KMS-11 (cell line): ENCODE measurements around the gene BMP6.
A peak's percentile ranks its signal among the peaks of the same experiment; 100 is the strongest.

Experiments
- H2AFZ ChIP-seq: fragments of 200-600 bp; sonication (generic); 2 replicates; pipeline ENCODE4 v1.6.1; 2016; ENCODE audit warnings: antibody characterized with exemption, mixed run types, low read depth
- H3K27ac ChIP-seq: fragments of 200-600 bp; sonication (generic); 2 replicates; pipeline ENCODE4 v1.6.1; 2016; ENCODE audit warnings: mild to moderate bottlenecking, mixed run types
- H3K27me3 ChIP-seq: fragments of 200-600 bp; sonication (generic); 2 replicates; pipeline ENCODE4 v1.6.1; 2017; ENCODE audit warnings: mild to moderate bottlenecking, low read depth, mixed run types, moderate library complexity; ENCODE audit not compliant: insufficient read depth
- H3K36me3 ChIP-seq: fragments of 200-600 bp; sonication (generic); 2 replicates; pipeline ENCODE4 v1.6.1; 2017; ENCODE audit warnings: mild to moderate bottlenecking, mixed run types; ENCODE audit not compliant: insufficient read depth
- H3K4me1 ChIP-seq: fragments of 200-600 bp; sonication (generic); 2 replicates; pipeline ENCODE4 v1.6.1; 2016; ENCODE audit warnings: mild to moderate bottlenecking, low read depth, mixed run types; ENCODE audit not compliant: poor library complexity, severe bottlenecking
- H3K4me2 ChIP-seq: fragments of 200-600 bp; sonication (generic); 2 replicates; pipeline ENCODE4 v1.7.0; 2016; ENCODE audit warnings: mild to moderate bottlenecking, mixed run types
- H3K4me3 ChIP-seq: fragments of 200-600 bp; sonication (generic); IDR thresholded peaks from 2 replicates; pipeline ENCODE4 v1.6.1; 2017; ENCODE audit warnings: low read depth, low read length, mixed read lengths; ENCODE audit not compliant: insufficient read depth
- H3K79me2 ChIP-seq: fragments of 200-600 bp; sonication (generic); 2 replicates; pipeline ENCODE4 v1.6.1; 2016; ENCODE audit warnings: low read depth, mixed run types; ENCODE audit not compliant: insufficient read depth
- H3K9ac ChIP-seq: fragments of 200-600 bp; sonication (generic); 2 replicates; pipeline ENCODE4 v1.6.1; 2016; ENCODE audit warnings: mild to moderate bottlenecking, mixed run types
- H4K20me1 ChIP-seq: fragments of 200-600 bp; sonication (generic); 2 replicates; pipeline ENCODE4 v1.6.1; 2016; ENCODE audit warnings: mild to moderate bottlenecking, mixed run types; ENCODE audit not compliant: insufficient read depth
- TF ChIP-seq, protein P1 (sequence below): fragments of 200-600 bp; sonication (generic); conservative IDR thresholded peaks from 2 replicates; pipeline ENCODE4 v1.6.1; 2017; ENCODE audit warnings: low read depth, mild to moderate bottlenecking, antibody characterized with exemption, low read length, moderate library complexity, mixed read lengths

Gene BMP6

DNA sequence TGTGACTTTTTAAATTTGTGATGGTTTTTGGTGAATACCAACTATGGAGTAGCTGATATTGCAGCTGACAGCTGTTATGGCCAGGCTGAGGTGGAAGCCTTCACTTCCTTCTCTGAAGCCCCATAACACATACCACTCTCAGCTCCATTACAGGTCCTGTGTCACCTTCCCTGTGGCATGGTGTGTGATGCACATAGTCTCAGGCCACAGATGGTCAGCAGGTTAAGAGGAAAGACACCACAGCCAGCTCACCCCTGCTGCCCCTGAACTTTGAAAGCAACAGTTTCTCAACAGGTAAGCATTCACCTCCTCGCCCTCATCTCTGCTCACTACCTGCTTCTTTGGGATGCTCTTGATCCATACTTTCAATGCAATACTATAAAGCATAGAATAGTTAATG, 177.0 kb downstream of the BMP6 start:
- TF ChIP-seq, protein P1, sequence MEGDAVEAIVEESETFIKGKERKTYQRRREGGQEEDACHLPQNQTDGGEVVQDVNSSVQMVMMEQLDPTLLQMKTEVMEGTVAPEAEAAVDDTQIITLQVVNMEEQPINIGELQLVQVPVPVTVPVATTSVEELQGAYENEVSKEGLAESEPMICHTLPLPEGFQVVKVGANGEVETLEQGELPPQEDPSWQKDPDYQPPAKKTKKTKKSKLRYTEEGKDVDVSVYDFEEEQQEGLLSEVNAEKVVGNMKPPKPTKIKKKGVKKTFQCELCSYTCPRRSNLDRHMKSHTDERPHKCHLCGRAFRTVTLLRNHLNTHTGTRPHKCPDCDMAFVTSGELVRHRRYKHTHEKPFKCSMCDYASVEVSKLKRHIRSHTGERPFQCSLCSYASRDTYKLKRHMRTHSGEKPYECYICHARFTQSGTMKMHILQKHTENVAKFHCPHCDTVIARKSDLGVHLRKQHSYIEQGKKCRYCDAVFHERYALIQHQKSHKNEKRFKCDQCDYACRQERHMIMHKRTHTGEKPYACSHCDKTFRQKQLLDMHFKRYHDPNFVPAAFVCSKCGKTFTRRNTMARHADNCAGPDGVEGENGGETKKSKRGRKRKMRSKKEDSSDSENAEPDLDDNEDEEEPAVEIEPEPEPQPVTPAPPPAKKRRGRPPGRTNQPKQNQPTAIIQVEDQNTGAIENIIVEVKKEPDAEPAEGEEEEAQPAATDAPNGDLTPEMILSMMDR = no peak
- Histone ChIP-seq H3K9ac (peak overlapping the region; percentile 95; the same call in 1 of the 2 replicates), H4K20me1 (peaks cover 34% of the 10 kb centered on the region), H3K36me3 (peaks cover 36% of the 10 kb centered on the region; the same call in 1 of the 2 replicates), H3K27ac (peak overlapping the region; percentile 91), H3K4me1 (peaks cover 100% of the 10 kb centered on the region), H3K79me2 (peaks cover 98% of the 10 kb centered on the region), H3K4me3 (no peak overlapping the region), H3K27me3 (no peaks in the 10 kb centered on the region; the same call in 1 of the 2 replicates), H3K4me2 (peak overlapping the region; percentile 81), H2AFZ (no peak overlapping the region)

DNA sequence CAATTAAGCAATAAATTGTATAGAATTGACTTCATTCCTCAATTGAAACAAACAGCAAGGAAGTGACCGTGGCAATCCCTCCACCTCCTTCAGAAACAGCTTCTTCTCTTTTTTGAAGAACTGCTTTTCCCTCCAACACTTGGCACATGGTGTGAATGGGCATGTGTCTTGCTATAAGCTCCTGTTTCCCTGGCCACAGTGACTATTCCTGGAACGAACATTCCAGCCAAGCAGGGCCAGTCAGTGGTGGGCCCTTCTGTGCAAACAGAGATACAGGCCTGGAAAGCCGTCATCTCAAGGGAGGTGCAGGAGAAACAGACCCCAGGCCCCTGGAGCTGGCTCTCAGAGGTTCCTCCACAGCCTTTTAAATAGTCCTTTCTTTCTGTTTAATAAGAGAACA, 177.8 kb downstream of the BMP6 start:
- Histone ChIP-seq H3K27ac (peak overlapping the region; percentile 91), H3K9ac (peak overlapping the region; percentile 95; the same call in 1 of the 2 replicates), H2AFZ (no peak overlapping the region), H3K27me3 (no peaks in the 10 kb centered on the region; the same call in 1 of the 2 replicates), H3K4me3 (no peak overlapping the region), H3K36me3 (peaks cover 40% of the 10 kb centered on the region; the same call in 1 of the 2 replicates), H3K4me2 (peak overlapping the region; percentile 81), H4K20me1 (peaks cover 34% of the 10 kb centered on the region), H3K79me2 (peaks cover 99% of the 10 kb centered on the region), H3K4me1 (peaks cover 92% of the 10 kb centered on the region)
- TF ChIP-seq, protein P1 = no peak

DNA sequence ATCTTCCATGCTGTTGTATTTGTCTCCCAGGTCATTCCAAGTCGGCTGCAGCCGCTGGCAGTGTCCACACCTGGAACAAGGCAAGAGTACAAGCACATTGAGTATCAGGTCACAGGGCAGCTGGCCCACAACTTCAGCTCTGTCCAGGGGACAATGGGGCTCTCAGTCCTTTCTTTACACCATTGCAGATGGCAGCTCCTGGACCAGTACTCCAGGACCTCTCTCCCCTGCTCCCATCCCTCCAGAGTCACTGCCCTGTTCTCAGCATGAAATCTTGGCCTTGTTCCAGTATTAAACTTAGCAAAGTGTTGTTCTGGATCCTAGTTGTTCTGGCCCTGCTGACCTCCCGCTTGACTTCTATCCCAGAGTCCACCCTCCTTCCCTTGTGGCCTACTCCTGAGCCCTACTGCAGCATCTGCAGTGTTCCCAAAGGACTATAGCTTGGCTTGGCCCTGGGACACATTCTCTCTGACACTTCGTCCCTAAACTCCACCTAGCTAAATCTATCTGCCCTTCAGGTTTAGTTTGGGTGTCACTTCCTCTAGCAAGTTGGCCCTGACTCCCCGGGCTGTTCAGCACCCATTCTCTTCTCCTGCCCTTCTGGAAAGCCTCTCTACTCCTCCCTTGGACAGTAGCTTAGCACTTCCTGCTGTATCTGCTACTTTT, 178.9 kb downstream of the BMP6 start:
- Histone ChIP-seq H3K27ac (peak overlapping the region; percentile 91), H3K36me3 (peaks cover 42% of the 10 kb centered on the region; the same call in 1 of the 2 replicates), H3K27me3 (no peaks in the 10 kb centered on the region; the same call in 1 of the 2 replicates), H3K4me3 (no peak overlapping the region), H4K20me1 (peaks cover 34% of the 10 kb centered on the region), H3K9ac (peak overlapping the region; percentile 95), H3K4me1 (peaks cover 81% of the 10 kb centered on the region), H3K79me2 (peaks cover 99% of the 10 kb centered on the region), H2AFZ (no peak overlapping the region), H3K4me2 (peak overlapping the region; percentile 81)
- TF ChIP-seq, protein P1 = no peak

DNA sequence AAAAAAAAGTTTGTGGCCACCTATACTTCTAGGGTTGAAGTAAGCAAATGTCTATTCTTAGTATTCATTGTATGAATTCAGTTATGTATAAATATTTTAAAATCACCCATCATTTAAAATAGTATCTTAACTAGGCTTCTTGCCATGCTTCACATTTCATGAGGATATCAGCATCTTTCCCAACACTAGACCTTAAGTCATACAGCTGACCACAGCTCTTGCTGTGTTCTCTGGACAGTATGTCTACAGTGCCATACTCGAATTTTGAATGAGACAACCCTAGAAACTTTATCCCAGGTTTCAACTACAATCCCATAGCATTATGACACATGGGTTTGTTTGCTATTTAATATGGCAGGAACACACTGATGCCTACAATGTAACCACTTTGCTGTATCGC, 179.5 kb downstream of the BMP6 start:
- Histone ChIP-seq H3K79me2 (peaks cover 95% of the 10 kb centered on the region), H3K4me2 (peak overlapping the region; percentile 81), H3K27me3 (no peaks in the 10 kb centered on the region; the same call in 1 of the 2 replicates), H3K4me3 (no peak overlapping the region), H4K20me1 (peaks cover 34% of the 10 kb centered on the region), H3K4me1 (peaks cover 74% of the 10 kb centered on the region), H3K27ac (peak overlapping the region; percentile 91), H3K36me3 (peaks cover 37% of the 10 kb centered on the region; the same call in 1 of the 2 replicates), H3K9ac (peak overlapping the region; percentile 95), H2AFZ (no peak overlapping the region)
- TF ChIP-seq, protein P1 = no peak
